HFFc6 (cell line): Measurements from ENCODE around the gene PAK1. TPM values are rescaled to one million over a fixed set of nuclear protein-coding genes. Genes with fewer than 3 reads are reported as not detected.

ENCODE experiments used
- DNase-seq: peaks from one replicate; pipeline ENCODE4 v3.0.0-alpha.2; 2018
- H3K27ac Mint-ChIP-seq: 2 replicates; pipeline ENCODE4 v1.8.0; 2020; ENCODE audit warnings: mild to moderate bottlenecking, mixed read lengths
- H3K27me3 Mint-ChIP-seq: 2 replicates; pipeline ENCODE4 v1.8.0; 2021; ENCODE audit warnings: mild to moderate bottlenecking, moderate library complexity, mixed read lengths; ENCODE audit not compliant: insufficient read depth
- H3K36me3 Mint-ChIP-seq: 2 replicates; pipeline ENCODE4 v1.8.0; 2021; ENCODE audit warnings: low read depth, mixed read lengths
- H3K4me1 Mint-ChIP-seq: 2 replicates; pipeline ENCODE4 v1.8.0; 2020; ENCODE audit warnings: low read depth, mixed read lengths
- H3K4me3 Mint-ChIP-seq: 2 replicates; pipeline ENCODE4 v1.8.0; 2020; ENCODE audit warnings: mild to moderate bottlenecking, moderate library complexity, mixed read lengths
- H3K9me3 Mint-ChIP-seq: 2 replicates; pipeline ENCODE4 v1.8.0; 2020; ENCODE audit warnings: mild to moderate bottlenecking, mixed read lengths
- CTCF ChIP-seq: fragments of 200-600 bp; sonication (generic); IDR thresholded peaks from 2 replicates; pipeline ENCODE4 v1.5.0; 2021; ENCODE audit warnings: antibody characterized with exemption, mild to moderate bottlenecking
- total RNA-seq, 6 experiments: library from RNA; stranded (reverse); fragmentation: NEBNext Ultra II Directional; extraction: Animal tissue kit (Norgen Biotek cat#: 25700); gene quantifications; 2 replicates in 1 of 6; 3 replicates in 5 of 6; pipeline ENCODE4 v1.2.3, GENCODE V29; 2021

The PAK1 gene
- total RNA-seq, 6 experiments from 2014 or later: 41.7 to 52.2 (median 48.8) TPM

DNA sequence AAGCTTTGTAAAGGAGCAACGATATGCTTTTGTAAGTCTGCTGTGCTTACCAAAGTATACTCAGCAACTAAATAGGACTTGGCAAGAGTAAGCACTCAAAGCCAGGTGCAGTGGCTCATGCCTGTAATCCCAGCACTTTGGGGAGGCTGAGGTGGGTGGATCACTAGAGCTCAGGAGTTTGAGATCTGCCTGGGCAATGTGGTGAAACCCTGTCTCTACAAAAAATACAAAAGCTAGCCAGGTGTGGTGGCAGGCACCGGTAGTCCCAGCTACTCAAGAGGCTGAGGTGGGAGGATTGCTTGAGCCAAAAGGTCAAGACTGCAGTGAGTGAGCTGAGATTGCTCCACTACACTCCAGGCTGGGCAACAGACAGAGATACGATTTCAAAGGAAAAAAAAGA lies 67.5 kb downstream of the PAK1 start:
- H3K9me3 Mint-ChIP-seq: no peaks in the 10 kb centered on the region
- no peak for DNase-seq
- H3K27ac Mint-ChIP-seq: no peak overlapping the region
- H3K36me3 Mint-ChIP-seq: peaks cover 14% of the 10 kb centered on the region
- no peaks in the 10 kb centered on the region; the same call in 1 of the 2 replicates for H3K27me3 Mint-ChIP-seq
- no peak for TF ChIP-seq CTCF
- H3K4me1 Mint-ChIP-seq: peaks cover 43% of the 10 kb centered on the region
- no peak overlapping the region for H3K4me3 Mint-ChIP-seq

GRCh38 chr11:77403211-77403610 lies 70.7 kb downstream of the PAK1 start:
- no peaks in the 10 kb centered on the region for H3K27me3 Mint-ChIP-seq
- peaks cover 31% of the 10 kb centered on the region for H3K4me1 Mint-ChIP-seq
- TF ChIP-seq CTCF: no peak
- peaks cover 16% of the 10 kb centered on the region for H3K36me3 Mint-ChIP-seq
- DNase-seq: no peak
- no peak overlapping the region for H3K27ac Mint-ChIP-seq
- H3K4me3 Mint-ChIP-seq: no peak overlapping the region
- no peaks in the 10 kb centered on the region for H3K9me3 Mint-ChIP-seq

DNA sequence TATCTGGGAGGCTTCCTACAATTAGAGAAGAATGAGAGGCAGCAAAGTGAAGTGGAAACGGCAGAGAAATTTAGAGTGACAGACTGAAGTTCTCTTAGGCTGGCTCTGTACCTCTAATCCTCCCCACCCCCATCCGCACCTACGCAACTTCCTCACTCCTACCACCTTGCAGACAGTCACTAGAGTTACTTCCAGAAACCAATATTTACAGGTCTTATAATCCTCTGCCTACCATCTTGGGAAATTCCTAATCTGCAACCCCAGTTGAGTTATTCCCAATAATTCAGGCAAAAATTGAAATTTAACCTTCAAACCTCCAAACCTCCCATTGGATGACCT lies 71.7 kb downstream of the PAK1 start:
- DNase-seq: no peak
- Mint-ChIP-seq H3K4me1 (peaks cover 31% of the 10 kb centered on the region), H3K9me3 (no peaks in the 10 kb centered on the region), H3K27me3 (no peaks in the 10 kb centered on the region), H3K4me3 (no peak overlapping the region), H3K27ac (no peak overlapping the region), H3K36me3 (peaks cover 18% of the 10 kb centered on the region)
- no peak for TF ChIP-seq CTCF

DNA sequence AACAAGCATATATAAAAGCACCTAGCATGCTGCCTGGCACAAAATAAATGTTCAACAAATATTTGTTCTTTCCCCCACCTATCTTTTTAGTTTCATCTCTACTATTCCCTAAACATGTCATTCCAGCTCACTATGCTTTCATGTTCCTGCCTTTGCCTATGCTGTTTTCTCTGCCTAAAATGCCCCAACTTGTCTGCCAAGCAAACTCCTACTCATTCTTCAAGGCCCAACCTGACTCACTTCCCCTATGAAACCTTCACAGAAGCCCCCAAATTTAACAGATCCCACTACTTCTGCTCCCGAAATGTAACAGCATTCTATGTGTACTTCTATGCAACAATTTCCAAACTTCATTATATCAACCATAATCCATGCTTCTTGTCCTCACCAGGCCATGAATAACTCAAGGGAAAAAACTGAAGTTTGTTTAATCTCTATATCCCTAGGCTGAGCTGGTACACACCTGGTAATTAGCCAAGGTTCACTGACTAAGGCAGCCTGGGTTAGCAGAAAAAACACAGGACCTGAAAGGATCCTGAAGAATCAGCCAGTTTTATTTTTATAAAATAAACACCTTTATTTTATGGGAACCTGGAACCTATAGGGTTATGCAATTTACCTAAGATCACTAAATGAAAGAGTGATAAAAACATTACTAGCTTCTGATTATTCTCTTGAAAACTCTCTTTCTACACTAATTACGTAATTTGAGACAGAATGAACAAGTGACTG lies 72.2 kb downstream of the PAK1 start:
- H3K9me3 Mint-ChIP-seq: no peaks in the 10 kb centered on the region
- no peaks in the 10 kb centered on the region for H3K27me3 Mint-ChIP-seq
- DNase-seq: no peak
- H3K27ac Mint-ChIP-seq: no peak overlapping the region; the same call in 1 of the 2 replicates
- H3K4me1 Mint-ChIP-seq: peaks cover 31% of the 10 kb centered on the region
- peaks cover 18% of the 10 kb centered on the region for H3K36me3 Mint-ChIP-seq
- H3K4me3 Mint-ChIP-seq: no peak overlapping the region
- no peak for TF ChIP-seq CTCF

- no peak for TF ChIP-seq CTCF
- Mint-ChIP-seq H3K36me3 (peaks cover 18% of the 10 kb centered on the region), H3K9me3 (no peaks in the 10 kb centered on the region), H3K4me3 (no peak overlapping the region), H3K27ac (no peak overlapping the region), H3K4me1 (peaks cover 31% of the 10 kb centered on the region), H3K27me3 (no peaks in the 10 kb centered on the region)
- DNase-seq: no peak
Measured at GRCh38 chr11:77400775-77401449, 73.0 kb downstream of the PAK1 start.
